KMS-11 (cell line): ENCODE measurements around the gene TADA3.
A peak's percentile ranks its signal among the peaks of the same experiment; 100 is the strongest.

Source experiments
- H2AFZ ChIP-seq: fragments of 200-600 bp; sonication (generic); 2 replicates; pipeline ENCODE4 v1.6.1; 2016; ENCODE audit warnings: antibody characterized with exemption, mixed run types, low read depth
- H3K27ac ChIP-seq: fragments of 200-600 bp; sonication (generic); 2 replicates; pipeline ENCODE4 v1.6.1; 2016; ENCODE audit warnings: mild to moderate bottlenecking, mixed run types
- H3K27me3 ChIP-seq: fragments of 200-600 bp; sonication (generic); 2 replicates; pipeline ENCODE4 v1.6.1; 2017; ENCODE audit warnings: mild to moderate bottlenecking, low read depth, mixed run types, moderate library complexity; ENCODE audit not compliant: insufficient read depth
- H3K36me3 ChIP-seq: fragments of 200-600 bp; sonication (generic); 2 replicates; pipeline ENCODE4 v1.6.1; 2017; ENCODE audit warnings: mild to moderate bottlenecking, mixed run types; ENCODE audit not compliant: insufficient read depth
- H3K4me1 ChIP-seq: fragments of 200-600 bp; sonication (generic); 2 replicates; pipeline ENCODE4 v1.6.1; 2016; ENCODE audit warnings: mild to moderate bottlenecking, low read depth, mixed run types; ENCODE audit not compliant: poor library complexity, severe bottlenecking
- H3K4me2 ChIP-seq: fragments of 200-600 bp; sonication (generic); 2 replicates; pipeline ENCODE4 v1.7.0; 2016; ENCODE audit warnings: mild to moderate bottlenecking, mixed run types
- H3K4me3 ChIP-seq: fragments of 200-600 bp; sonication (generic); IDR thresholded peaks from 2 replicates; pipeline ENCODE4 v1.6.1; 2017; ENCODE audit warnings: low read depth, low read length, mixed read lengths; ENCODE audit not compliant: insufficient read depth
- H3K79me2 ChIP-seq: fragments of 200-600 bp; sonication (generic); 2 replicates; pipeline ENCODE4 v1.6.1; 2016; ENCODE audit warnings: low read depth, mixed run types; ENCODE audit not compliant: insufficient read depth
- H3K9ac ChIP-seq: fragments of 200-600 bp; sonication (generic); 2 replicates; pipeline ENCODE4 v1.6.1; 2016; ENCODE audit warnings: mild to moderate bottlenecking, mixed run types
- H4K20me1 ChIP-seq: fragments of 200-600 bp; sonication (generic); 2 replicates; pipeline ENCODE4 v1.6.1; 2016; ENCODE audit warnings: mild to moderate bottlenecking, mixed run types; ENCODE audit not compliant: insufficient read depth
- CTCF ChIP-seq: fragments of 200-600 bp; sonication (generic); conservative IDR thresholded peaks from 2 replicates; pipeline ENCODE4 v1.6.1; 2017; ENCODE audit warnings: low read depth, mild to moderate bottlenecking, antibody characterized with exemption, low read length, moderate library complexity, mixed read lengths

TADA3 gene

GRCh38 chr3:9754678-9755077 lies 37.6 kb downstream of the TADA3 start:
- H3K36me3 ChIP-seq: no peaks in the 10 kb centered on the region

GRCh38 chr3:9750556-9751411 lies 41.5 kb downstream of the TADA3 start:
- H3K27ac ChIP-seq: no peak overlapping the region
- peak overlapping the region; percentile 24; the same call in 1 of the 2 replicates for H3K9ac ChIP-seq
- H3K79me2 ChIP-seq: no peaks in the 10 kb centered on the region
- no peaks in the 10 kb centered on the region for H3K36me3 ChIP-seq
- peak overlapping the region; percentile 85 for H2AFZ ChIP-seq
- H3K4me3 ChIP-seq: peak overlapping the region; percentile 72
- TF ChIP-seq CTCF: no peak
- peaks cover 4% of the 10 kb centered on the region for H3K4me1 ChIP-seq
- no peaks in the 10 kb centered on the region for H4K20me1 ChIP-seq
- no peaks in the 10 kb centered on the region for H3K27me3 ChIP-seq
- H3K4me2 ChIP-seq: peak overlapping the region; percentile 78

More at GRCh38 chr3:9754678-9755077, 37.6 kb downstream of the TADA3 start:
- H3K27me3 ChIP-seq: no peaks in the 10 kb centered on the region
- no peak overlapping the region for H3K9ac ChIP-seq
- no peak overlapping the region for H3K27ac ChIP-seq
- H3K4me1 ChIP-seq: no peaks in the 10 kb centered on the region
- TF ChIP-seq CTCF: no peak
- no peaks in the 10 kb centered on the region for H4K20me1 ChIP-seq
- no peaks in the 10 kb centered on the region for H3K79me2 ChIP-seq
- H3K4me3 ChIP-seq: no peak overlapping the region
- H3K4me2 ChIP-seq: no peak overlapping the region
- no peak overlapping the region for H2AFZ ChIP-seq

GRCh38 chr3:9749645-9750555 lies 42.4 kb downstream of the TADA3 start, which contains the start of gene OGG1:
TSS of gene OGG1 (plus strand) at chr3:9749952. CDS start at chr3:9750287, 335 bp downstream.
- Histone ChIP-seq H3K4me2 (peak within 1 kb of the TSS; percentile 78), H3K9ac (peak within 1 kb of the TSS; percentile 28; the same call in 1 of the 2 replicates), H3K27me3 (no peaks in the 10 kb centered on the region), H2AFZ (peak within 1 kb of the TSS; percentile 85), H3K27ac (peak within 1 kb of the TSS; percentile 27; the same call in 1 of the 2 replicates), H3K79me2 (no peaks in the 10 kb centered on the region), H3K36me3 (no peaks in the 10 kb centered on the region), H3K4me3 (peak within 1 kb of the TSS; percentile 72), H4K20me1 (no peaks in the 10 kb centered on the region), H3K4me1 (peaks cover 4% of the 10 kb centered on the region)
- TF ChIP-seq CTCF: no peak

- H2AFZ ChIP-seq: peak overlapping the region; percentile 85; the same call in 1 of the 2 replicates
Measured at GRCh38 chr3:9749296-9749644, 43.0 kb downstream of the TADA3 start.

More at GRCh38 chr3:9749296-9749644, 43.0 kb downstream of the TADA3 start:
- Histone ChIP-seq H3K36me3 (no peaks in the 10 kb centered on the region), H3K27ac (peak overlapping the region; percentile 27; the same call in 1 of the 2 replicates), H3K27me3 (no peaks in the 10 kb centered on the region), H4K20me1 (no peaks in the 10 kb centered on the region), H3K79me2 (no peaks in the 10 kb centered on the region), H3K9ac (peak overlapping the region; percentile 28; the same call in 1 of the 2 replicates), H3K4me3 (no peak overlapping the region), H3K4me1 (peaks cover 4% of the 10 kb centered on the region), H3K4me2 (peak overlapping the region; percentile 54)
- no peak for TF ChIP-seq CTCF
